ENCODE measurements around the gene TMTC1.

Gene TMTC1

DNA sequence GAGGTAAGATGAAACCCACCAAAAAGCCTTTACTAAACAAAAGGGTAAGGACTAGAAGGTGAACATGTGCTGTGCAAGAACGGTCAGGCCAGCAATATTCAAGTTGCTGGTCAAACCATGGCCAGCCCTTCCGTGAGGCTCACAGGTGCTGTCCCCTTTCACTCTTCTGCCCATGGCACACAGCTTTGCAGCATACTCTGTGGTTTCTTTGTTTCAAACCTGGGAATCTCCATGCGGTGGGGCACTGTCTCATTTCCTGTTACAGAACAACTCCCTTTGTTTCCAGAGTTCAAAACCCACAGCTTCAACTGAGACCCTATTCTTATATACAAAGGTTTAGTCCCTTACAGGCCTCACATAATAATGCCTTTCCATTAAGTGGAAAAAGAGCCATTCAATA is 284.5 kb downstream of the TMTC1 start:
- no peak for TF ChIP-seq ZFP3 (CRISPR knock-in tag; IDR thresholded peaks at IDR 0.05)
- TF ChIP-seq, protein P1, sequence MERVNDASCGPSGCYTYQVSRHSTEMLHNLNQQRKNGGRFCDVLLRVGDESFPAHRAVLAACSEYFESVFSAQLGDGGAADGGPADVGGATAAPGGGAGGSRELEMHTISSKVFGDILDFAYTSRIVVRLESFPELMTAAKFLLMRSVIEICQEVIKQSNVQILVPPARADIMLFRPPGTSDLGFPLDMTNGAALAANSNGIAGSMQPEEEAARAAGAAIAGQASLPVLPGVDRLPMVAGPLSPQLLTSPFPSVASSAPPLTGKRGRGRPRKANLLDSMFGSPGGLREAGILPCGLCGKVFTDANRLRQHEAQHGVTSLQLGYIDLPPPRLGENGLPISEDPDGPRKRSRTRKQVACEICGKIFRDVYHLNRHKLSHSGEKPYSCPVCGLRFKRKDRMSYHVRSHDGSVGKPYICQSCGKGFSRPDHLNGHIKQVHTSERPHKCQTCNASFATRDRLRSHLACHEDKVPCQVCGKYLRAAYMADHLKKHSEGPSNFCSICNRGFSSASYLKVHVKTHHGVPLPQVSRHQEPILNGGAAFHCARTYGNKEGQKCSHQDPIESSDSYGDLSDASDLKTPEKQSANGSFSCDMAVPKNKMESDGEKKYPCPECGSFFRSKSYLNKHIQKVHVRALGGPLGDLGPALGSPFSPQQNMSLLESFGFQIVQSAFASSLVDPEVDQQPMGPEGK (CRISPR knock-in tag; IDR thresholded peaks at IDR 0.05; ENCODE audit: borderline replicate concordance): no peak
- TF ChIP-seq OSR1 (CRISPR knock-in tag; IDR thresholded peaks at IDR 0.05): no peak
- TF ChIP-seq ISL1 (CRISPR knock-in tag; IDR thresholded peaks at IDR 0.05): no peak
- TF ChIP-seq PPARA (CRISPR knock-in tag; IDR thresholded peaks at IDR 0.05; ENCODE audit: borderline replicate concordance): no peak
- TF ChIP-seq, protein P2, sequence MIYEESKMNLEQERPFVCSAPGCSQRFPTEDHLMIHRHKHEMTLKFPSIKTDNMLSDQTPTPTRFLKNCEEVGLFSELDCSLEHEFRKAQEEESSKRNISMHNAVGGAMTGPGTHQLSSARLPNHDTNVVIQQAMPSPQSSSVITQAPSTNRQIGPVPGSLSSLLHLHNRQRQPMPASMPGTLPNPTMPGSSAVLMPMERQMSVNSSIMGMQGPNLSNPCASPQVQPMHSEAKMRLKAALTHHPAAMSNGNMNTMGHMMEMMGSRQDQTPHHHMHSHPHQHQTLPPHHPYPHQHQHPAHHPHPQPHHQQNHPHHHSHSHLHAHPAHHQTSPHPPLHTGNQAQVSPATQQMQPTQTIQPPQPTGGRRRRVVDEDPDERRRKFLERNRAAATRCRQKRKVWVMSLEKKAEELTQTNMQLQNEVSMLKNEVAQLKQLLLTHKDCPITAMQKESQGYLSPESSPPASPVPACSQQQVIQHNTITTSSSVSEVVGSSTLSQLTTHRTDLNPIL (CRISPR knock-in tag; IDR thresholded peaks at IDR 0.05; ENCODE audit: low read depth): no peak
- no peak for TF ChIP-seq ARNTL (CRISPR knock-in tag; IDR thresholded peaks at IDR 0.05; ENCODE audit: borderline replicate concordance, low read depth)
- no peak for TF ChIP-seq ZFP30 (CRISPR knock-in tag; IDR thresholded peaks at IDR 0.05)
- no peak for TF ChIP-seq ZNF70 (CRISPR knock-in tag; IDR thresholded peaks at IDR 0.05)
- TF ChIP-seq, protein P3, sequence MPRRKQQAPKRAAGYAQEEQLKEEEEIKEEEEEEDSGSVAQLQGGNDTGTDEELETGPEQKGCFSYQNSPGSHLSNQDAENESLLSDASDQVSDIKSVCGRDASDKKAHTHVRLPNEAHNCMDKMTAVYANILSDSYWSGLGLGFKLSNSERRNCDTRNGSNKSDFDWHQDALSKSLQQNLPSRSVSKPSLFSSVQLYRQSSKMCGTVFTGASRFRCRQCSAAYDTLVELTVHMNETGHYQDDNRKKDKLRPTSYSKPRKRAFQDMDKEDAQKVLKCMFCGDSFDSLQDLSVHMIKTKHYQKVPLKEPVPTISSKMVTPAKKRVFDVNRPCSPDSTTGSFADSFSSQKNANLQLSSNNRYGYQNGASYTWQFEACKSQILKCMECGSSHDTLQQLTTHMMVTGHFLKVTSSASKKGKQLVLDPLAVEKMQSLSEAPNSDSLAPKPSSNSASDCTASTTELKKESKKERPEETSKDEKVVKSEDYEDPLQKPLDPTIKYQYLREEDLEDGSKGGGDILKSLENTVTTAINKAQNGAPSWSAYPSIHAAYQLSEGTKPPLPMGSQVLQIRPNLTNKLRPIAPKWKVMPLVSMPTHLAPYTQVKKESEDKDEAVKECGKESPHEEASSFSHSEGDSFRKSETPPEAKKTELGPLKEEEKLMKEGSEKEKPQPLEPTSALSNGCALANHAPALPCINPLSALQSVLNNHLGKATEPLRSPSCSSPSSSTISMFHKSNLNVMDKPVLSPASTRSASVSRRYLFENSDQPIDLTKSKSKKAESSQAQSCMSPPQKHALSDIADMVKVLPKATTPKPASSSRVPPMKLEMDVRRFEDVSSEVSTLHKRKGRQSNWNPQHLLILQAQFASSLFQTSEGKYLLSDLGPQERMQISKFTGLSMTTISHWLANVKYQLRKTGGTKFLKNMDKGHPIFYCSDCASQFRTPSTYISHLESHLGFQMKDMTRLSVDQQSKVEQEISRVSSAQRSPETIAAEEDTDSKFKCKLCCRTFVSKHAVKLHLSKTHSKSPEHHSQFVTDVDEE (CRISPR knock-in tag; IDR thresholded peaks at IDR 0.05): no peak
- TF ChIP-seq ZC3H10 (CRISPR knock-in tag; IDR thresholded peaks at IDR 0.05): no peak
- TF ChIP-seq RARB (CRISPR knock-in tag; IDR thresholded peaks at IDR 0.05): no peak
- ATAC-seq: no peak

DNA sequence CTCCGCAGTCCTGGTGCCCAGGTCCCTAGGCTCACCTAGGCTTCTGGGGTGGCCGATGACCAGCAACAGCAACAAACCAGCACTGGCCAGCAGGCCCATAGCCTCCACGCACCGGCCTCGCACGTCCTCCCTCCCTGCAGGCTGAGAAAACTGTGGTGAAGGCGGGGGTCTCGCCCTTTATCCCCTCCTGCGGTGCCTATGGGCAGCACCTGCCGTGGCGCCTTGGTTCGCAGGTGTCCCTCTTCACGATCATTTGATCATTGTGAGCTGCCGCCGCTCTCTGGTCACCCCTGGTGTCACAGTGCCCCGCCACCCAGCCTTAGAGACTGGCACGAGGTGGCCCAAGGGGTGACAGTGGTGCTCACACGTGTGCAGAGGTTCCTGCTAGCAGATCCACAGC is 286.2 kb downstream of the TMTC1 start, which contains the start of gene OVCH1:
OVCH1 (minus strand) TSS at position 99 of the 400 bp plus-strand sequence; CDS start at position 99, 0 bp downstream.
- no peak for TF ChIP-seq ZC3H10 (CRISPR knock-in tag; IDR thresholded peaks at IDR 0.05)
- TF ChIP-seq OSR1 (CRISPR knock-in tag; IDR thresholded peaks at IDR 0.05): no peak
- no peak for TF ChIP-seq ZFP3 (CRISPR knock-in tag; IDR thresholded peaks at IDR 0.05)
- TF ChIP-seq, protein P2 (CRISPR knock-in tag; IDR thresholded peaks at IDR 0.05; ENCODE audit: low read depth): no peak
- no peak for ATAC-seq

DNA sequence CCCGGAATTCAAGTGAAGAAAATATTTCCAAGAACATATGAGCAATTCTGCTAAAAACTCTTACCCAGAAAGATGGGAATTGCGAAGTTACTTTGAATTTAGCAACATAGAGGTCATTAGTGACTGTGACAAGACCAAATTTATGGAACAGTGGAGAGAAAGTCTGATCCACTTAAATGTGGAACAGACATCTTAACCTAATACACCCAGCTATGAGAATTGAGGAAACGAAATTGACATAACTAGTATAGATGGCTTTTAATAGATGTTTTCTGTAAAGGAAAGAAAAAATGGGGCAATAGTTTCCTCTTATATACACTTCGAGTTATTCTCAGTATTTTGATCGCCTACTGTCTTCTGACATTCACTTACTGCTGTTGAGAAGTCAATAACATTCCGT is 290.9 kb downstream of the TMTC1 start:
- ATAC-seq: no peak
- TF ChIP-seq, protein P1 (CRISPR knock-in tag; IDR thresholded peaks at IDR 0.05; ENCODE audit: borderline replicate concordance): no peak
- TF ChIP-seq CSDC2 (CRISPR knock-in tag; IDR thresholded peaks at IDR 0.05) (no peak), ARNTL (CRISPR knock-in tag; IDR thresholded peaks at IDR 0.05; ENCODE audit: borderline replicate concordance, low read depth) (no peak), ZNF565 (CRISPR knock-in tag; conservative IDR thresholded peaks at IDR 0.05; ENCODE audit: low read depth) (no peak), BACH2 (CRISPR knock-in tag; IDR thresholded peaks at IDR 0.05; ENCODE audit: borderline replicate concordance) (no peak), ZNF8 (CRISPR knock-in tag; IDR thresholded peaks at IDR 0.05) (no peak), PPARA (CRISPR knock-in tag; IDR thresholded peaks at IDR 0.05; ENCODE audit: borderline replicate concordance) (no peak), ZC3H10 (CRISPR knock-in tag; IDR thresholded peaks at IDR 0.05) (no peak), ISL1 (CRISPR knock-in tag; IDR thresholded peaks at IDR 0.05) (no peak), ESRRG (CRISPR knock-in tag; IDR thresholded peaks at IDR 0.05) (no peak), OSR1 (CRISPR knock-in tag; IDR thresholded peaks at IDR 0.05) (no peak), ZNF70 (CRISPR knock-in tag; IDR thresholded peaks at IDR 0.05) (no peak), ZFP30 (CRISPR knock-in tag; IDR thresholded peaks at IDR 0.05) (no peak), SNAI2 (CRISPR knock-in tag; IDR thresholded peaks at IDR 0.05) (no peak), RARB (CRISPR knock-in tag; IDR thresholded peaks at IDR 0.05) (no peak), TOX (CRISPR knock-in tag; IDR thresholded peaks at IDR 0.05; ENCODE audit: borderline replicate concordance) (no peak)
- TF ChIP-seq, protein P3 (CRISPR knock-in tag; IDR thresholded peaks at IDR 0.05): no peak
- TF ChIP-seq, protein P4, sequence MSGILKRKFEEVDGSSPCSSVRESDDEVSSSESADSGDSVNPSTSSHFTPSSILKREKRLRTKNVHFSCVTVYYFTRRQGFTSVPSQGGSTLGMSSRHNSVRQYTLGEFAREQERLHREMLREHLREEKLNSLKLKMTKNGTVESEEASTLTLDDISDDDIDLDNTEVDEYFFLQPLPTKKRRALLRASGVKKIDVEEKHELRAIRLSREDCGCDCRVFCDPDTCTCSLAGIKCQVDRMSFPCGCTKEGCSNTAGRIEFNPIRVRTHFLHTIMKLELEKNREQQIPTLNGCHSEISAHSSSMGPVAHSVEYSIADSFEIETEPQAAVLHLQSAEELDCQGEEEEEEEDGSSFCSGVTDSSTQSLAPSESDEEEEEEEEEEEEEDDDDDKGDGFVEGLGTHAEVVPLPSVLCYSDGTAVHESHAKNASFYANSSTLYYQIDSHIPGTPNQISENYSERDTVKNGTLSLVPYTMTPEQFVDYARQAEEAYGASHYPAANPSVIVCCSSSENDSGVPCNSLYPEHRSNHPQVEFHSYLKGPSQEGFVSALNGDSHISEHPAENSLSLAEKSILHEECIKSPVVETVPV (CRISPR knock-in tag; IDR thresholded peaks at IDR 0.05): no peak
- TF ChIP-seq, protein P5, sequence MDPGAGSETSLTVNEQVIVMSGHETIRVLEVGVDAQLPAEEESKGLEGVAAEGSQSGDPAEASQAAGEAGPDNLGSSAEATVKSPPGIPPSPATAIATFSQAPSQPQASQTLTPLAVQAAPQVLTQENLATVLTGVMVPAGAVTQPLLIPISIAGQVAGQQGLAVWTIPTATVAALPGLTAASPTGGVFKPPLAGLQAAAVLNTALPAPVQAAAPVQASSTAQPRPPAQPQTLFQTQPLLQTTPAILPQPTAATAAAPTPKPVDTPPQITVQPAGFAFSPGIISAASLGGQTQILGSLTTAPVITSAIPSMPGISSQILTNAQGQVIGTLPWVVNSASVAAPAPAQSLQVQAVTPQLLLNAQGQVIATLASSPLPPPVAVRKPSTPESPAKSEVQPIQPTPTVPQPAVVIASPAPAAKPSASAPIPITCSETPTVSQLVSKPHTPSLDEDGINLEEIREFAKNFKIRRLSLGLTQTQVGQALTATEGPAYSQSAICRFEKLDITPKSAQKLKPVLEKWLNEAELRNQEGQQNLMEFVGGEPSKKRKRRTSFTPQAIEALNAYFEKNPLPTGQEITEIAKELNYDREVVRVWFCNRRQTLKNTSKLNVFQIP (CRISPR knock-in tag; IDR thresholded peaks at IDR 0.05; ENCODE audit: borderline replicate concordance, low read depth): no peak
